ENCODE results near the gene MLXIPL.
"Not testable (repeated sequence)": the region's sequence is repeated elsewhere in the genome, so short reads cannot be mapped to it uniquely, and the experiment has no call there.

The MLXIPL gene

DNA sequence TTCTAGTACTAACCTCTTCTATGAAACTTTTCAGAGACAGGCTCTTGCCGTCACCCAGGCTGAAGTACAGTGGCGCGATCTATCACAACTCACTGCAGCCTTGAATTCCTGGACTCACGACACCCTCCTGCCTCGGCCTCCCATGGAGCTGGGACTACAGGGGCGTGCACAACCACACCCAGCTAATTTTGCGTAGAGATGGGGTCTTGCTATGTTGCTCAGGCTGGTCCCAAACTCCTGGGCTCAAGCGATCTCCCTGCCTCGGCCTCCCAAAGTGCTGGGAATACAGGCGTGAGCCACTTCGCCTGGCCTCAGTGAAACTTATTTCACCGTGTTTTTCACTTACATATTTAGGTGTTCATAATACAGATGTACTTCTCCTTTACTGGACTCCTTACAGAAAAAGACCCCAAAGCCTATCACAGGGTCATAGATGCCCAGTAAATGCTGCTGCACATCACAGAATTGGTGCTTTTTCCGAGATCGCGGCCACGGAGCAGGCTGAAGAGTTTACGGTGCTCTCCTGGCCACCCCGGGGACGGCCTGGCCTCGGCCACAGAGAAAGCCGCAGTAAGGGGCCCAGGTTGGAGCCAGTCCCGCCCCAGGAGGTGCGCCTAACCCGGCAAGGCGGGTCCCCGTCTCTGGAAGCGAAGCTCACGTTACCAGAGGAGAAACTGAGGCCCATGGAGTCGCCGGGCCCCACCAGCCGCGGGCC, 46.5 kb downstream of the MLXIPL start:
- no peak for DNase-seq

DNA sequence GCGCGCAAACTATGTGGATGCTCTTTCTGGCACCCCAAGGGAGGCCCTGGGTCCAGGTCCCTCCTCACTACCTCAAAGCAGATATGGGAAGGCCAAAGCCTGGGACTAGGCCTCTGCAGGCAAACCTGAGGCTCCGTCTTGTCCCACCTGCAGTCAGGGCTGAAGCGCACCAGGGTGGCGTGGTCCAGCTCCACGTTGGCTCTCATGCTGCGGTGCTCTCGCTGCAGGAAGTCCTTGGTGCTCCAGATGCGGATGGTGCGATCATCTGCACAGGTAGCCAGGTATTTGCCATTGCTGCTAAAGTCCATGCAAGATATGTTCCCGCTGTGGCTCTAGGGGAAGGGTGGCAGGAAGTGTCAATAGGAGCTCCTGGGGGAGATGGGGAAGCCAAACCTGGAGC, 50.5 kb downstream of the MLXIPL start:
- DNase-seq, result no peak

- DNase-seq, result no peak
Observed at GRCh38 chr7:73573276-73573675, 51.0 kb downstream of the MLXIPL start.

DNA sequence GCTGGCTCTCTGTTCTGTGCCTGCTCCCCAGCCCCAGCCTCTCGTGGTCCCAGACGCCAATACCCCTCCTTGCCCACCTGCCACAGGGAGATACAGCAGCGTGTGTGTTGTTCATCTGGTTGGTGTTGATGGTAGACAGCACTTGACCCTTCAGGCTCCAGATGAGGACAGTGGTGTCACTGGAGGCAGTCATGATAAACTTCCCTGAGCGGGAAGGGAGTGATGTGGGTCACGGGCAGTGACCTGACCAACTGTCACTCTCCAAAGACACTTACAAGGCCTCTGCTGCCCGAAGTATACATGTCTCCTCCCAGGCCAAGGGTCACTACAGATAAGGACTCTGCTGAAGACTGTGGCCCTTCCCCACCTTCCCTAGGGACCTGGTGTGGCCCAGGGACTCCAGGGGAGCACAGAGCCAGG, 51.5 kb downstream of the MLXIPL start:
- DNase-seq, result no peak

DNA sequence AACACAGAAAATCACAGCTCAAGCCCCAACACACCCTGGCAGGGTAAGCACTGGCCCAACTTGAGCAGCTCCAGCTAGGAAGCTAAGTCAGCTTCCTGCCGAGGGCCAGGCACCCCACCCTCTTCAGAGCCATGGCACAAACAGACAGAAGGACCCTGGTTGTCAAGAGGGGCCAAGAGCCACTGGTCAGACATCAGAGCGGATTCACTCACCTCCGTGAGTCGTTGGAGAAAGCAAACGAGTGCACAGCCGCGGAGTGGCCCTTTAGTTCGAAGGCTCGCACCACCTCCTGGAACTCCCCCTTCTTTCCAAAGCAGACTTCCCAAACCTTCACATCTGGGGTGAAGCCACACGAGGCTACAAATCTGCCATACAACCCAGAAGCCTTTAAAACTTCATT, 53.3 kb downstream of the MLXIPL start:
- no peak for DNase-seq

DNA sequence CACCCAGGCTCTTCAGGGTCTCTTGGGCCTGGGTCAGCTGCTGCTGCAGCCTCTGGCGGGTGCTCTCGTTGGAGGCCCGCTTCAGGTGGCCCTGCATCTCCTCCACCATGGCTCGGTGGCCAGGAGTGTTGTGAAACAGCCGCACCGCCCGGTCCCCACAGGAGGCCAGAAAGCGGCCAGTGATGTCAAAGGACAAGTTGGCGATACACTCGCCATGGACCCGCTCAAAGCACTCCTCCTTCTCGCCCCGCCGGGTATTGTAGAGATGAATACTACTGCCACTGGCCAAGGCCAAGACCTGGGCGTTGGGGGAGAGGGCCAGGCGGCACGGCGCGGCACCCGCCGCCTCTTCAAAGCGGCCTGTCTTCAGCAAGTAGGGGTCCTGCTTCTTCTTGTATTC, 53.8 kb downstream of the MLXIPL start:
- no peak for DNase-seq

GRCh38 chr7:73569042-73569608, 55.2 kb downstream of the MLXIPL start:
- DNase-seq, result no peak

GRCh38 chr7:73567846-73568685, 56.3 kb downstream of the MLXIPL start:
- DNase-seq, result no peak

GRCh38 chr7:73567140-73567539, 57.2 kb downstream of the MLXIPL start:
- no peak for DNase-seq

GRCh38 chr7:73566431-73566830, 57.9 kb downstream of the MLXIPL start:
- not testable (repeated sequence) for DNase-seq

DNA sequence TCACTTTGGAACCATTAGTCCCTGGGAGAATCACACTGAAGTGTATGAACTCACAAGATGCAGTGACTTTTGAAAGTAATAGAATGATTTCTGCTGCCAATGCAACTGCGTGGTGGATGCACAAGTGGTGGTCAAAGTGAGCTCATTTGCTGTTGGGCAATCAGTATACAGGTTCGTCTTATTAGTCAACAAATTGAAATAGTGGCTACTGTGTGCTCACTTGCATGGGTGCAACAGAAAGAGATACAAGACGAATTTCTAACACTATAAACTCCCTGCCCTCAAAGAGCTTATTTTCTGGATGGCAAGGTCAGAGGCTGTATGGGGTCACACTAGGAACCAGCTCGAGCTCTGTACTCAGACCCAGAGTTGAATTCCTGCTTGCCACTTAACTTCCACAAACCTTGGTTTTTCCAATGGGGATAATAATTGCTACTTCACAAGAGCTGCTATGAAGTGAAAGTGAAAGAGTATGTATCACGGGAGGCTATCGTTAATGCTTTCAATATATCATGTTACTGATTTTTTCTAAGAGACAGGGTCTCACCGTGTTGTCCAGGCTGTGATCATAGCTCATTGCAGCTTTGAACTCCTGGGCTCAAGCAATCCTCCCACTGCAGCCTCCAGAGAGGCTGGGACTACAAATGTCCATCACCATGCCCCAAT, 58.5 kb downstream of the MLXIPL start:
- DNase-seq, result no peak

GRCh38 chr7:73560109-73560835, 64.0 kb downstream of the MLXIPL start:
- DNase-seq, result no peak

DNA sequence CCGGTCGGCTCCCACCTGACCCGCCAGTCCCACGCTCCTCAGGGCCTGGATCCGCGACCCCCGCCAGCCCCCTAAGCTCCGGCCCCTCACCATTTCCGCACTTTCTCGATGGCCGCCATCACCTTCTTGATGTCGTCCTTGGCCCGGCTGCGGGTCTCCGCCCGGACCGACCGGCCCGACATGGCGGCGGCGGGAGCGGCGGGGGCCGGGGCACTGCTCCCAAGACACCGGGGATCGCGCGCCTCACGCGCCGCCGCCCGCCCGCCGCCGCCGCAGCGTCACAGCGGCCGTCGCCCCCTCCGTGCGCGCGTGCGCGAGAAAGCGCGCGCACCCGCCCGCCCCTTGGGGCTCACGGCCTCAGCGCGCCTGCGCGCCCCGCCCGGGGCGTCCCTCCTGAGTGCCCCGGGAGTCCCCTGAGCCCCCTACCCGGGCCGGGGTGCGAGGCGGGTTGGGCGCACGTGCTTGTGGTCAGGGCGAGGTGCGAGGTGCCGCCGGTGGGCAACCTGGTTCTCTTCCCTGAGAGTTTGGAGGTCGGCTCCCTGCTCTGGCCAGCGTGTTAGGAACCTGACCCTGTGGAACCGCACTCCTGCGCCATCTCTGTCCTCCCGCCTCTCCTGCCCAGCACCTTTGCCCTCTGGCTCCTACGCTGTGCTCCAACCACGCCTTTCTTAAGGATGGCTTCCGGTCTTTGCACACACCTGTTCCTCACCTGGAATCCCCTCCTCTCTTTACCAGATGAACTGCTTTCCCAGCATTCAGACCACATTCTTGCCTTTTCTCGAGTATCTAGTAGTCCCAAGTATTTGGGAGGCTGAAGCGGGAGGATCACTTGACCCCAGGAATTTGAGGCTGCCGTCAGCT, 66.7 kb downstream of the MLXIPL start, which contains the start of gene BCL7B:
Gene BCL7B (minus strand): TSS at position 294 of the 861 bp plus-strand sequence. CDS start 112 bp downstream, at position 182.
- peak; percentile 74 for DNase-seq

- DNase-seq, result peak; percentile 95
Observed at GRCh38 chr7:73557108-73557396, 67.3 kb downstream of the MLXIPL start.

GRCh38 chr7:73556208-73557107, 67.9 kb downstream of the MLXIPL start:
- DNase-seq, result no peak

GRCh38 chr7:73555411-73555982, 68.8 kb downstream of the MLXIPL start:
- DNase-seq, result no peak

- not testable (repeated sequence) for DNase-seq
Observed at GRCh38 chr7:73550093-73550492, 74.2 kb downstream of the MLXIPL start.

GRCh38 chr7:73549176-73549575, 75.1 kb downstream of the MLXIPL start:
- DNase-seq, result no peak

GRCh38 chr7:73547841-73548240, 76.5 kb downstream of the MLXIPL start:
- DNase-seq, result no peak

DNA sequence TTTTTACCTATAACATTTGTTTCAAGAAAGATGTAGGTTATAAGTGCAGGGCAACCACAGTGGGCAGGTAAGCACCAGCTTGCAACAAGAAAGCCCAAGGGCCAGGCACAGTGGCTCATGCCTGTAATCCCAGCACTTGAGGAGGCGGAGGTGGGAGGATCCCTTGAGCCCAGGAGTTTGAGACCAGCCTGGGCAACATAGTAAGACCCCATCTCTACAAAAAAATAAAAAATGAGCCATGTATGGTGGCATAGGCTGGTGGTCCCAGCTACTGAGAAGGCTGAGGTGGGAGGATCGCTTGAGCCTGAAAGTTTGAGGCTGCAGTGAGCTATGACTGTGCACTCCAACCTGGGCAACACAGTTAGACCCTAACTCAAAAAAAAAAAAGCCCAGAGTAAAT, 79.6 kb downstream of the MLXIPL start:
- no peak for DNase-seq

Measured in NCI-H345 (cell line).